HCT116 (cell line): ENCODE data around the gene SNIP1. TPM values are rescaled to one million over a fixed set of nuclear protein-coding genes. Genes with fewer than 3 reads are reported as not detected.
A peak's percentile ranks its signal among the peaks of the same experiment; 100 is the strongest.
"Not testable (repeated sequence)": the region's sequence is repeated elsewhere in the genome, so short reads cannot be mapped to it uniquely, and the experiment has no call there.

Experiments used
- ATAC-seq: fragments of 200-7000 bp; cut with Tn5 transposase; 2 replicates; pipeline ENCODE4 v1.9.1; 2020; ENCODE audit warnings: mild to moderate bottlenecking, moderate library complexity
- BruUV-seq: library from RNA; stranded (reverse); fragments of 400-500 nt; replicated peaks from 2 replicates; lab custom pipeline; 2021; lab: Mats Ljungman, UMichigan
- CTCF ChIA-PET: fragments of 300-600 bp; sonication (Branson Sonifier 250); formaldehyde crosslinking; loops from one replicate; lab custom pipeline; 2021; ENCODE audit warnings: antibody characterized with exemption; lab: Charles Lee
- POLR2A ChIA-PET: fragments of 300-600, 350-600 bp; sonication (Branson Sonifier 250); formaldehyde crosslinking; loops from one replicate; lab custom pipeline; 2021; ENCODE audit warnings: antibody characterized with exemption; lab: Charles Lee
- RAD21 ChIA-PET, 2 experiments: fragments of 300-600 bp; sonication (Branson Sonifier 250); formaldehyde crosslinking; loops; one replicate each; lab custom pipeline; 2023; ENCODE audit warnings: low total read pairs in 2 of 2; ENCODE audit not compliant: uncharacterized antibody in 2 of 2, unreplicated experiment in 2 of 2, low non-redundant PET in 1 of 2; lab: Charles Lee
- DNase-seq: peaks from one replicate; pipeline ENCODE4 v3.0.0-alpha.2; 2010; ENCODE audit warnings: low read depth, low spot score
- H2AFZ ChIP-seq: fragments of 200-600 bp; shearing (Covaris generic), sonication (generic); 2 replicates; pipeline ENCODE4 v1.6.1; 2017; ENCODE audit warnings: low read depth, mixed run types, mixed read lengths, antibody characterized with exemption, low read length; ENCODE audit not compliant: poor library complexity, severe bottlenecking
- H3K27ac ChIP-seq: 2 replicates; pipeline ENCODE4 v1.5.1; 2012; ENCODE audit warnings: low read depth, low read length
- H3K27me3 ChIP-seq: fragments of 200-600 bp; sonication (generic); 2 replicates; pipeline ENCODE4 v1.6.1; 2016; ENCODE audit warnings: mixed run types, low read length, mixed read lengths; ENCODE audit not compliant: insufficient read depth
- H3K36me3 ChIP-seq, 2 experiments: fragments of 200-500 bp in 1 of 2; fragments of 200-600 bp in 1 of 2; sonication (Bioruptor generic) in 1 of 2; sonication (generic) in 1 of 2; 2 replicates each; pipeline versions ENCODE4 v1.5.1 to v1.6.1; 2014 to 2016; ENCODE audit warnings: low read length in 2 of 2, inconsistent platforms in 1 of 2, mixed read lengths in 1 of 2, mixed run types in 1 of 2; ENCODE audit not compliant: insufficient read depth in 2 of 2, control insufficient read depth in 1 of 2
- H3K4me1 ChIP-seq, 2 experiments: fragments of 200-600 bp in 1 of 2; sonication (generic) in 1 of 2; 2 replicates each; pipeline versions ENCODE4 v1.5.1 to v1.6.1; 2012 to 2017; ENCODE audit warnings: low read length in 2 of 2, inconsistent platforms in 1 of 2, mild to moderate bottlenecking in 1 of 2, mixed read lengths in 1 of 2, mixed run types in 1 of 2, moderate library complexity in 1 of 2; ENCODE audit not compliant: insufficient read depth in 2 of 2, control insufficient read depth in 1 of 2
- H3K4me2 ChIP-seq: fragments of 200-600 bp; sonication (generic); 2 replicates; pipeline ENCODE4 v1.6.1; 2017; ENCODE audit warnings: mixed run types, low read length, mixed read lengths
- H3K4me3 ChIP-seq, 2 experiments: fragments of 200-600 bp in 1 of 2; sonication (generic) in 1 of 2; replicated peaks in 1 of 2; 2 replicates each; pipeline ENCODE4 v1.5.1; 2011 to 2016; ENCODE audit warnings: low read length in 2 of 2, control low read depth in 1 of 2, low read depth in 1 of 2, mild to moderate bottlenecking in 1 of 2, mixed read lengths in 1 of 2, mixed run types in 1 of 2
- H3K79me2 ChIP-seq: fragments of 200-600 bp; sonication (generic); 2 replicates; pipeline ENCODE4 v1.6.1; 2017; ENCODE audit warnings: mild to moderate bottlenecking, mixed run types, low read length, moderate library complexity, mixed read lengths; ENCODE audit not compliant: insufficient read depth
- H3K9ac ChIP-seq: fragments of 200-600 bp; sonication (generic); 2 replicates; pipeline ENCODE4 v1.6.1; 2016; ENCODE audit warnings: low read length, mixed read lengths
- H3K9me2 ChIP-seq: fragments of 200-600 bp; sonication (generic), shearing (Covaris generic); 2 replicates; pipeline ENCODE4 v1.6.1; 2017; ENCODE audit warnings: mixed run types, mild to moderate bottlenecking, moderate library complexity; ENCODE audit not compliant: insufficient read depth
- H3K9me3 ChIP-seq, 2 experiments: fragments of 200-500 bp in 1 of 2; fragments of 200-600 bp in 1 of 2; sonication (Bioruptor generic) in 1 of 2; sonication (generic) in 1 of 2; 2 replicates each; pipeline ENCODE4 v1.6.1; 2014 to 2017; ENCODE audit warnings: low read length in 2 of 2, mixed read lengths in 2 of 2, inconsistent platforms in 1 of 2, low read depth in 1 of 2, mild to moderate bottlenecking in 1 of 2, mixed run types in 1 of 2, moderate library complexity in 1 of 2; ENCODE audit not compliant: control insufficient read depth in 1 of 2, insufficient read depth in 1 of 2
- H4K20me1 ChIP-seq: fragments of 200-600 bp; sonication (generic), shearing (Covaris generic); 2 replicates; pipeline ENCODE4 v1.6.1; 2017; ENCODE audit warnings: mixed run types, mild to moderate bottlenecking, moderate library complexity; ENCODE audit not compliant: insufficient read depth
- EGR1 ChIP-seq: IDR thresholded peaks from 2 replicates; pipeline ENCODE4 v1.6.1; 2012; ENCODE audit warnings: low read depth
- ELF1 ChIP-seq: IDR thresholded peaks from 2 replicates; pipeline ENCODE4 v1.6.1; 2012; ENCODE audit warnings: low read depth, borderline replicate concordance
- EZH2 ChIP-seq: fragments of 200-600 bp; sonication (generic); IDR thresholded peaks from 2 replicates; pipeline ENCODE4 v1.6.1; 2017; ENCODE audit warnings: antibody characterized with exemption, mixed run types
- EZH2phosphoT487 ChIP-seq: fragments of 200-600 bp; IDR thresholded peaks from 2 replicates; pipeline ENCODE4 v1.6.1; 2018; ENCODE audit warnings: antibody characterized with exemption, borderline replicate concordance
- POLR2A ChIP-seq: IDR thresholded peaks from 2 replicates; pipeline ENCODE4 v1.7.0; 2011; ENCODE audit warnings: borderline replicate concordance; ENCODE audit not compliant: insufficient read depth, insufficient read length; ENCODE audit errors: extremely low read depth
- POLR2AphosphoS5 ChIP-seq: IDR thresholded peaks from 2 replicates; pipeline ENCODE4 v1.6.1; 2011; ENCODE audit warnings: mild to moderate bottlenecking, low read depth, low read length, moderate library complexity
- RAD21 ChIP-seq: IDR thresholded peaks from 2 replicates; pipeline ENCODE4 v1.6.1; 2012; ENCODE audit warnings: low read depth, mild to moderate bottlenecking
- SRF ChIP-seq: IDR thresholded peaks from 2 replicates; pipeline ENCODE4 v1.6.1; 2012; ENCODE audit warnings: low read depth
- TCF7L2 ChIP-seq: IDR thresholded peaks from 2 replicates; pipeline ENCODE4 v1.7.0; 2011; ENCODE audit warnings: borderline replicate concordance, inconsistent platforms; ENCODE audit not compliant: insufficient read depth, insufficient read length; ENCODE audit errors: extremely low read depth
- ZBTB33 ChIP-seq: IDR thresholded peaks from 2 replicates; pipeline ENCODE4 v1.6.1; 2011; ENCODE audit warnings: mild to moderate bottlenecking, low read length, moderate library complexity; ENCODE audit not compliant: insufficient replicate concordance; ENCODE audit errors: extremely low read depth
- ZFX ChIP-seq: fragments of 450-650 bp; IDR thresholded peaks from 2 replicates; pipeline ENCODE4 v1.6.1; 2017
- ZNF274 ChIP-seq: fragments of 200-500 bp; sonication (Bioruptor generic); IDR thresholded peaks from 2 replicates; pipeline ENCODE4 v1.6.1; 2014; ENCODE audit warnings: mild to moderate bottlenecking, low read depth, low read length, inconsistent platforms
- intact Hi-C: fragments of 100-400 bp; cut with micrococcal nuclease; formaldehyde crosslinking; loops from 2 replicates; pipeline ENCODE4 v1.10.0; 2022
- total RNA-seq: library from RNA; stranded (reverse); gene quantifications from one replicate; pipeline ENCODE4 v1.2.1, GENCODE V29; 2021; ENCODE audit not compliant: unreplicated experiment
- TF ChIP-seq, protein P1 (sequence below): IDR thresholded peaks from 2 replicates; pipeline ENCODE4 v1.6.1; 2012

Gene SNIP1
- total RNA-seq, 1 experiment from 2014 or later, result 18.8 TPM

DNA sequence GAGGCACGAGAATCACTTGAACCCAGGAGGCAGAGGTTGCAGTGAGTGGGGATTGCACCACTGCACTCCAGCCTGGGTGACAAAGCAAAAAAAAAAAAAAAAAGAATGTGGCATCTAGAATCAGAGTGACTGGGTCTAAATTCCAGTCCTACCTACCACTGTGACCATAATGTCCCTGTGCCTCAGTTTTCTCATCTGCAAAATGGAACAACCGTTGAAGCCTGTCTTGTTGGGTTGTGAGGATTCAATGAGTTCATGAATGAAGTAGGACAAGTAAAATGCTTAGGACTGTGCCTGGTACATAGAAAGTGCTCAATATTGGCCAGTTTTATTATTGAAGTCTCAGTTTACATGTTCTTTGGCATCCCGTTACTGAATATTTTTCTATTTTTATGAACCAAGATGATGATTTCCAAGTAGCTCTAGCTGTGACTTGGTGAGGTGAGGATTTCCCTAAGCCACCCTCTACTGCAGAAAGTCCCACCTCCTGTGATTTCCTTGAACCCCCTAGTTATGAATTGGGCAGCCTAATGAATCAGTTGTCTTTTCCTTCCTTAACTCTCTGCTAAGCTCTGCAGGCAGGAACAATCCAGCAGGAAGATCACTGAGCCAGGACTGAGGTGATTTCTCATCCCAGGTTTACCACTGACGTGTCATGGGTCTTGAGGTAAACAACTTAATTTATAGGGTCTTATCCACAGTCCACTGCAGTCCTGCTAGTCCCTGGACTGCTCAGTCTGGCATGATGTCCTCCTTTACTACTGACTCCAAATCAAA is 20.6 kb downstream of the SNIP1 start:
- Histone ChIP-seq H3K79me2 (peaks cover 13% of the 10 kb centered on the region), H4K20me1 (no peaks in the 10 kb centered on the region), H3K4me1 (peaks cover 13 to 53% of the 10 kb centered on the region in 2 experiments), H3K27ac (no peak overlapping the region), H3K9me3 (no peaks in the 10 kb centered on the region), H2AFZ (no peak overlapping the region)
- intact Hi-C loops, result no loop called here
- CTCF ChIA-PET, result no interaction called here
- no peak for DNase-seq
- RAD21 ChIA-PET, result no interaction called here
- TF ChIP-seq TCF7L2 (no peak), EGR1 (no peak), RAD21 (no peak), ELF1 (no peak), ZFX (no peak), POLR2AphosphoS5 (no peak), ZNF274 (no peak), EZH2 (no peak), ZBTB33 (no peak), SRF (no peak), EZH2phosphoT487 (no peak), POLR2A (no peak)
- TF ChIP-seq, protein P1, sequence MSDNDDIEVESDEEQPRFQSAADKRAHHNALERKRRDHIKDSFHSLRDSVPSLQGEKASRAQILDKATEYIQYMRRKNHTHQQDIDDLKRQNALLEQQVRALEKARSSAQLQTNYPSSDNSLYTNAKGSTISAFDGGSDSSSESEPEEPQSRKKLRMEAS, result no peak
- TF ChIP-seq, all 23 proteins: peak for 0
- POLR2A ChIA-PET, result interaction anchor here (0.7 kb wide), 1 partner anchor 48 kb away, joined by 7 read pairs; no protein-coding TSS in a partner anchor
- no peak for ATAC-seq
- H3K9ac ChIP-seq, result peak overlapping the region; percentile 40; the same call in 1 of the 2 replicates
- H3K36me3 ChIP-seq, result peaks cover 14 to 18% of the 10 kb centered on the region in 2 experiments; a peak in 3 of 4 replicates
- no peaks in the 10 kb centered on the region for H3K27me3 ChIP-seq
- H3K4me3 ChIP-seq, result no peak overlapping the region
- H3K4me2 ChIP-seq, result peak overlapping the region; percentile 74
- BruUV-seq, result no TSS peak
- no peaks in the 10 kb centered on the region for H3K9me2 ChIP-seq

- peaks cover 10 to 14% of the 10 kb centered on the region in 2 experiments; a peak in 3 of 4 replicates for H3K36me3 ChIP-seq
- H3K9ac ChIP-seq, H3K27me3 ChIP-seq, DNase-seq, H3K4me2 ChIP-seq, RAD21 ChIA-PET, H3K27ac ChIP-seq, H3K9me2 ChIP-seq, H2AFZ ChIP-seq, BruUV-seq, H3K9me3 ChIP-seq, ATAC-seq, intact Hi-C loops, H3K79me2 ChIP-seq, CTCF ChIA-PET, H4K20me1 ChIP-seq, H3K4me3 ChIP-seq: not testable (repeated sequence)
- H3K4me1 ChIP-seq, result peaks cover 13 to 53% of the 10 kb centered on the region in 2 experiments
- POLR2A ChIA-PET, result interaction anchor here (0.7 kb wide), 1 partner anchor 49 kb away, joined by 7 read pairs; no protein-coding TSS in a partner anchor
Measured at GRCh38 chr1:37532418-37533156, 21.5 kb downstream of the SNIP1 start.
